Breast epithelium (tissue), 4 donors: Measurements from ENCODE around the gene SLC35G4. TPM values are rescaled to one million over a fixed set of nuclear protein-coding genes. Genes with fewer than 3 reads are reported as not detected.
"Not testable (repeated sequence)": the region's sequence is repeated elsewhere in the genome, so short reads cannot be mapped to it uniquely, and the experiment has no call there.

Experiments used
- DNase-seq, 2 donors: peaks; one replicate each; pipeline ENCODE4 v3.0.0-alpha.2; 2019; ENCODE audit warnings: low spot score in 2 of 2
- H3K27ac ChIP-seq, 2 donors: fragments of 200-600 bp; sonication (generic) in 1 of 2; one replicate each; pipeline ENCODE4 v1.5.1; 2016 to 2019; ENCODE audit warnings: mild to moderate bottlenecking in 1 of 2
- H3K27me3 ChIP-seq, 2 donors: fragments of 200-600 bp; sonication (generic) in 1 of 2; one replicate each; pipeline versions ENCODE4 v1.5.1 to v1.6.0; 2017 to 2019; ENCODE audit warnings: control low read depth in 1 of 2, mild to moderate bottlenecking in 1 of 2
- H3K36me3 ChIP-seq: fragments of 200-600 bp; one replicate; pipeline ENCODE4 v1.5.1; 2019
- H3K4me1 ChIP-seq, 2 donors: fragments of 200-600 bp; sonication (generic); one replicate each; pipeline ENCODE4 v1.5.1; 2016 to 2019; ENCODE audit warnings: control low read depth in 1 of 2
- H3K4me3 ChIP-seq, 3 donors: fragments of 200-600 bp; sonication (generic); 1 replicate in 2 of 3; 2 replicates in 1 of 3; pipeline ENCODE4 v1.5.1; 2016 to 2019; ENCODE audit warnings: mild to moderate bottlenecking in 3 of 3, moderate library complexity in 2 of 3
- H3K9me3 ChIP-seq, 2 donors: fragments of 200-600 bp; sonication (generic) in 1 of 2; one replicate each; pipeline ENCODE4 v1.5.1; 2016 to 2019; ENCODE audit warnings: control low read depth in 1 of 2
- POLR2A ChIP-seq: fragments of 450-650 bp; IDR thresholded peaks from one replicate; pipeline ENCODE4 v1.6.1; 2016; ENCODE audit warnings: antibody characterized with exemption, mild to moderate bottlenecking, moderate library complexity
- POLR2AphosphoS5 ChIP-seq, 3 donors: sonication (generic); formaldehyde crosslinking; IDR thresholded peaks; one replicate each; pipeline ENCODE4 v1.6.1; 2017; ENCODE audit warnings: antibody characterized with exemption in 3 of 3
- intact Hi-C: fragments of 100-400 bp; cut with DNase I; formaldehyde crosslinking; loops from one replicate; pipeline ENCODE4 v1.15.1; 2023; ENCODE audit warnings: low total_unique reads
- total RNA-seq, 3 donors: library from RNA; depleted of rRNA; stranded (reverse); fragments of >200 nt; gene quantifications; one replicate each; pipeline ENCODE4 v1.1.0, GENCODE V29; 2016
- TF ChIP-seq, protein P1 (sequence below), 3 donors: fragments of 450-650 bp; IDR thresholded peaks; one replicate each; pipeline ENCODE4 v1.5.1; 2016 to 2017; ENCODE audit warnings: antibody characterized with exemption in 3 of 3, mild to moderate bottlenecking in 3 of 3, moderate library complexity in 3 of 3

Gene SLC35G4
- total RNA-seq, 3 donors from 2014 or later = not detected

DNA sequence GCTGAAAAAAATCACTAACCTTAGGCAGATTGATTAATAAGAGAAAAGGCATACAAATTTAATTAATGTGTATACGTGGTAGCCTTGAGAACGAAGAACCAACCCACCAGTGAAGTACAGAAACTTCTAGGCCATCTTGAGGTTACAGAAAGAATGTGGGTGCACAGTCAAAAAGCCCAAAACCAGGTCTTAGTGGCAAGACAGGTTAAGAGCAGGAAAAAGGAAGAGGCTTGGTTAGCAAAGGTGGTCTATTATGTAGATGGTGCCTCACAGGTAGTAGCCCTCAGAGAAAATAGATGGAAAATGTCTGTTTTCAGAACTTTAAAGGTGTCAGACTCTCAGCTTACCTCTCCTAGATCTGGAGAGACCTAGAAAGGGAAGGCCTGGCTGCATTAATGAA, 22.0 kb upstream of the SLC35G4 start:
- H3K27ac ChIP-seq = no peak overlapping the region
- DNase-seq = no peak
- no peaks in the 10 kb centered on the region for H3K9me3 ChIP-seq
- H3K4me3 ChIP-seq = no peak overlapping the region
- intact Hi-C loops = no loop called here
- no peaks in the 10 kb centered on the region for H3K4me1 ChIP-seq
- H3K27me3 ChIP-seq = no peaks in the 10 kb centered on the region
- TF ChIP-seq POLR2A = no peak
- no peak for TF ChIP-seq POLR2AphosphoS5 (IDR thresholded peaks at IDR 0.05)
- TF ChIP-seq, protein P1, sequence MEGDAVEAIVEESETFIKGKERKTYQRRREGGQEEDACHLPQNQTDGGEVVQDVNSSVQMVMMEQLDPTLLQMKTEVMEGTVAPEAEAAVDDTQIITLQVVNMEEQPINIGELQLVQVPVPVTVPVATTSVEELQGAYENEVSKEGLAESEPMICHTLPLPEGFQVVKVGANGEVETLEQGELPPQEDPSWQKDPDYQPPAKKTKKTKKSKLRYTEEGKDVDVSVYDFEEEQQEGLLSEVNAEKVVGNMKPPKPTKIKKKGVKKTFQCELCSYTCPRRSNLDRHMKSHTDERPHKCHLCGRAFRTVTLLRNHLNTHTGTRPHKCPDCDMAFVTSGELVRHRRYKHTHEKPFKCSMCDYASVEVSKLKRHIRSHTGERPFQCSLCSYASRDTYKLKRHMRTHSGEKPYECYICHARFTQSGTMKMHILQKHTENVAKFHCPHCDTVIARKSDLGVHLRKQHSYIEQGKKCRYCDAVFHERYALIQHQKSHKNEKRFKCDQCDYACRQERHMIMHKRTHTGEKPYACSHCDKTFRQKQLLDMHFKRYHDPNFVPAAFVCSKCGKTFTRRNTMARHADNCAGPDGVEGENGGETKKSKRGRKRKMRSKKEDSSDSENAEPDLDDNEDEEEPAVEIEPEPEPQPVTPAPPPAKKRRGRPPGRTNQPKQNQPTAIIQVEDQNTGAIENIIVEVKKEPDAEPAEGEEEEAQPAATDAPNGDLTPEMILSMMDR (IDR thresholded peaks at IDR 0.05) = no peak
- no peaks in the 10 kb centered on the region for H3K36me3 ChIP-seq

DNA sequence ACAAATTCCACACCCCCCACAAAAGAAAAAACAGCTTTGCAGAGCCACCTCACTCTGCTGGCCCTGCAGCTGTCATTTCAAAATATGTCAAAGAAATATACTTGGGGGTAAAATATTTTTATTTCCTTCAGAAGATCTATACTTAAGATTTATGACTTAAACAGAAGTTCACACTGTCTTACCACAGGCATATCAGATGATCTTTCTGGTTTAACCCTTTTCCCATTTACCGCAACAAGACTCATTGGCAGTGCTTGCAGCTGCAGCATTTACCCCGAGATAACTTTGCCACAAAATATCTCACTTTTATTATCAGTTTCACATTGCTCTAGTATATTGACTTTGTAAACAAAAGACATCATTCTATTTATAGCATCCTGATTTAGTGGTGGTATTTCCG, 21.6 kb upstream of the SLC35G4 start:
- no peak for DNase-seq
- Histone ChIP-seq H3K27me3 (no peaks in the 10 kb centered on the region), H3K27ac (no peak overlapping the region), H3K36me3 (no peaks in the 10 kb centered on the region), H3K4me1 (no peaks in the 10 kb centered on the region), H3K9me3 (peaks cover 0 to 3% of the 10 kb centered on the region in 2 donors), H3K4me3 (no peak overlapping the region)
- no peak for TF ChIP-seq POLR2A
- TF ChIP-seq, protein P1 (IDR thresholded peaks at IDR 0.05) = no peak
- TF ChIP-seq POLR2AphosphoS5 (IDR thresholded peaks at IDR 0.05) = no peak
- intact Hi-C loops = no loop called here

DNA sequence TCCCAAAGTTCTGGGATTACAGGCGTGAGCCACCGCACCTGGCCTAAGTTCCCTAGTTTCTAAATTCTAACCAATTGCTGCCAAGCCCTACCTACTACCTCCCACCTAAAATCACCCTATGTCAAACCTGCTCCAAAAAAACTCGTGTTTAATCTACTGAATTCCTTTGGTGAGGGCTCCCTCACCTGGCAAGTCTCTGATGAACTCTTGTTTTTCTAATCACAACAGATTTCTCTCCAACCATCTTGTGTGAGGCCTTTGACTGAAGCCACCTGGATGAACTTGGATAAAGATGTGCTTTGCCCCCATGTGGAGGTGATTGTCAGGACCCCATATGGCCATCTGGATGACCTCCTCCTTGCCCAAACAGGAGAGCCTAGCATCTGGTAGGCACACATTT, 17.4 kb upstream of the SLC35G4 start:
- H3K4me1 ChIP-seq = no peaks in the 10 kb centered on the region
- H3K27me3 ChIP-seq = no peaks in the 10 kb centered on the region
- TF ChIP-seq POLR2AphosphoS5 (IDR thresholded peaks at IDR 0.05) (no peak), POLR2A (no peak)
- TF ChIP-seq, protein P1 (IDR thresholded peaks at IDR 0.05) = no peak
- H3K27ac ChIP-seq = no peak overlapping the region
- no peak for DNase-seq
- H3K36me3 ChIP-seq = no peaks in the 10 kb centered on the region
- intact Hi-C loops = no loop called here
- H3K9me3 ChIP-seq = peaks cover 0 to 6% of the 10 kb centered on the region in 2 donors
- H3K4me3 ChIP-seq = no peak overlapping the region

DNA sequence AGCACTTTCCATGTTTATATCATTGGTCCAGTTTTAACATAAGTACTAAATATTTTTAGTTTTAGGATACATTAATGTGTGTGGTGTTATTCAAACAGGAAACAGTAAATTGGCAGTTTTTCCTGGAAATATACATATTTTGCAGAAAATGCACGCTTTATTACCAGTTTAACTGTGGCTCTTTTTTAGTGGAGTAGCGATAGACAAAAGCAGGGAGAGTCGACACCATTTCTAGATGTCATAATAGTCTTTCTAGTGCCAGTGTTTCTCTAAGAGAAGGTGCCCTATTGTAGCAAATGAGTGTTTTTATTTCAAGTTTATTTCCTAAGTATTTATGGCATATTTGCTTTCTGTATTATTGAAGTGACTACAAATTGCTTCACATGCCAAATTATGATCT, 9.1 kb upstream of the SLC35G4 start:
- no peaks in the 10 kb centered on the region for H3K27me3 ChIP-seq
- no peaks in the 10 kb centered on the region for H3K36me3 ChIP-seq
- no peak overlapping the region for H3K4me3 ChIP-seq
- H3K27ac ChIP-seq = no peak overlapping the region
- H3K4me1 ChIP-seq = no peaks in the 10 kb centered on the region
- DNase-seq = no peak
- no peak for TF ChIP-seq POLR2AphosphoS5 (IDR thresholded peaks at IDR 0.05)
- TF ChIP-seq POLR2A = no peak
- TF ChIP-seq, protein P1 (IDR thresholded peaks at IDR 0.05) = no peak
- intact Hi-C loops = no loop called here
- H3K9me3 ChIP-seq = peaks cover 0 to 10% of the 10 kb centered on the region in 2 donors

DNA sequence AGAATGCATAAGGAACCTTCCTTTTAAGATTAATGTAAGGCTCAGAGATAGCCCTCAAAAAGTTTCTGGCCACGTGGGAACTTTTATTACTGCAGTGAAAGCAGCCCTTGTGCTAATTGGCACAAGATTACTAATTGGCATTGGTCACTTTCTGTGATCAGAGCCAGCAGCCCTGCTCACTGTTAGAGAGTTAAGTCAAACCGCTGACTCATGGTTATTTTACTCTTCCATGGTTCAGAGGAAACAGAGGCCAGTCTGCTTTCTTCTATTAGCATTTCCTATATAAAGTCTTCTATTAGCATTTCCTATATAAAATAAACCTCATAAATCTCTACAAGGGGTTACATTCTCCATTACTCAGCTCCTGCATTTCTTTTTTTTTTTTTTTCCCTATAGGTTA, 1.5 kb upstream of the SLC35G4 start:
- Histone ChIP-seq H3K27ac (no peak overlapping the region), H3K4me1 (no peaks in the 10 kb centered on the region), H3K9me3 (no peaks in the 10 kb centered on the region), H3K27me3 (no peaks in the 10 kb centered on the region), H3K4me3 (no peak overlapping the region), H3K36me3 (no peaks in the 10 kb centered on the region)
- TF ChIP-seq POLR2AphosphoS5 (IDR thresholded peaks at IDR 0.05) (no peak), POLR2A (no peak)
- TF ChIP-seq, protein P1 (IDR thresholded peaks at IDR 0.05) = no peak
- no peak for DNase-seq
- intact Hi-C loops = no loop called here

DNA sequence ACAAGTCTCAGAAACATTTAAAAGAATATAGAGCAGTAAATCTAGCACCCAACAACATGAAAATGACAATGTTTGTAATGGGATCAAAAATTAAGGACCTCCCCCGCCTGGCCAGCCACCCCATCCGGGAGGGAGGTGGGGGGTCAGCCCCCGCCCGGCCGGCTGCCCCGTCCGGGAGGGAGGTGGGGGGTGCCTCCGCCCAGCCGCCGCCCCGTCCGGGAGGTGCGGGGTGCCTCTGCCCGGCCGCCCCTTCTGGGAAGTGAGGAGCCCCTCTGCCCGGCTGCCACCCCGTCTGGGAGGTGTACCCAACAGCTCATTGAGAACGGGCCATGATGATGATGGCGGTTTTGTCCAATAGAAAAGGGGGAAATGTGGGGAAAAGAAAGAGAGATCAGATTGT, 778 bp upstream of the SLC35G4 start:
- H3K27ac ChIP-seq, H3K9me3 ChIP-seq, H3K4me3 ChIP-seq, H3K27me3 ChIP-seq, H3K4me1 ChIP-seq, intact Hi-C loops, H3K36me3 ChIP-seq, DNase-seq: not testable (repeated sequence)

DNA sequence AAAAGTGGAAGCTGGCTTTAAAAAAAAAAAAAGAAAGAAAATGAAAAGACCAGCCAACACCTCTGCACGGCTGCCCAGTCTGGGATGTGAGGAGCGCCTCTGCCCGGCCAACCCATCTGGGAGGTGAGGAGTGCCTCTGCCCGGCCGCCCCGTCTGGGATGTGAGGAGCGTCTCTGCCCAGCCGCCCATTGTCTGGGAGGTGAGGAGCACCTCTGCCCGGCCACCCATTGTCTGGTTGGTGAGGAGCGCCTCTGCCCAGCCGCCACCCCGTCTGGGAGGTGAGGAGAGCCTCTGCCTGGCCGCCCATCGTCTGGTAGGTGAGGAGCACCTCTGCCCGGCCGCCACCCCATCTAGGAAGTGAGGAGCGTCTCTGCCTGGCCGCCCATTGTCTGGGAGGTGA, 3.7 kb downstream of the SLC35G4 start:
- H3K27me3 ChIP-seq, H3K27ac ChIP-seq, H3K4me1 ChIP-seq, intact Hi-C loops, H3K4me3 ChIP-seq, DNase-seq, H3K36me3 ChIP-seq: not testable (repeated sequence)
- H3K9me3 ChIP-seq = peaks cover 7 to 10% of the 10 kb centered on the region in 2 donors

DNA sequence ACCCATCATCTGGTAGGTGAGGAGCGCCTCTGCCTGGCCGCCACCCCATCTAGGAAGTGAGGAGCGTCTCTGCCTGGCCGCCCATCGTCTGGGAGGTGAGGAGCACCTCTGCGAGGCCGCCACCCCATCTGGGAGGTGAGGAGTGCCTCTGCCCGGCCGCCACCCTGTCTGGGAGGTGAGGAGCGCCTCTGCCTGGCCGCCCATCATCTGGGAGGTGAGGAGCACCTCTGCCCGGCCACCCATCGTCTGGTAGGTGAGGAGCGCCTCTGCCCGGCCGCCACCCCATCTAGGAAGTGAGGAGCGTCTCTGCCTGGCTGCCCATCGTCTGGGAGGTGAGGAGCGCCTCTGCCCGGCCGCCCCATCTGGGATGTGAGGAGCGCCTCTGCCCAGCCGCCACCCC, 4.2 kb downstream of the SLC35G4 start:
- H3K4me3 ChIP-seq, H3K27me3 ChIP-seq, intact Hi-C loops, H3K36me3 ChIP-seq, DNase-seq, H3K27ac ChIP-seq, H3K4me1 ChIP-seq: not testable (repeated sequence)
- peaks cover 7 to 10% of the 10 kb centered on the region in 2 donors for H3K9me3 ChIP-seq
